SK-N-MC (cell line): ENCODE results near the gene SLC12A5.
"Not testable (repeated sequence)": the region's sequence is repeated elsewhere in the genome, so short reads cannot be mapped to it uniquely, and the experiment has no call there.

Source experiments
- EZH2 ChIP-seq: fragments of 200-600 bp; sonication (generic); IDR thresholded peaks from one replicate; pipeline ENCODE4 v1.6.1; 2017; ENCODE audit warnings: antibody characterized with exemption
- FOXP2 ChIP-seq: optimal IDR thresholded peaks from 2 replicates; pipeline ENCODE3; 2011; ENCODE audit warnings: mild to moderate bottlenecking, moderate library complexity; ENCODE audit not compliant: insufficient read depth; ENCODE audit errors: extremely low read length, control extremely low read depth
- POLR2AphosphoS5 ChIP-seq: IDR thresholded peaks from 2 replicates; pipeline ENCODE4 v1.6.1; 2012; ENCODE audit warnings: mild to moderate bottlenecking, low read depth, low read length, borderline replicate concordance

DNA sequence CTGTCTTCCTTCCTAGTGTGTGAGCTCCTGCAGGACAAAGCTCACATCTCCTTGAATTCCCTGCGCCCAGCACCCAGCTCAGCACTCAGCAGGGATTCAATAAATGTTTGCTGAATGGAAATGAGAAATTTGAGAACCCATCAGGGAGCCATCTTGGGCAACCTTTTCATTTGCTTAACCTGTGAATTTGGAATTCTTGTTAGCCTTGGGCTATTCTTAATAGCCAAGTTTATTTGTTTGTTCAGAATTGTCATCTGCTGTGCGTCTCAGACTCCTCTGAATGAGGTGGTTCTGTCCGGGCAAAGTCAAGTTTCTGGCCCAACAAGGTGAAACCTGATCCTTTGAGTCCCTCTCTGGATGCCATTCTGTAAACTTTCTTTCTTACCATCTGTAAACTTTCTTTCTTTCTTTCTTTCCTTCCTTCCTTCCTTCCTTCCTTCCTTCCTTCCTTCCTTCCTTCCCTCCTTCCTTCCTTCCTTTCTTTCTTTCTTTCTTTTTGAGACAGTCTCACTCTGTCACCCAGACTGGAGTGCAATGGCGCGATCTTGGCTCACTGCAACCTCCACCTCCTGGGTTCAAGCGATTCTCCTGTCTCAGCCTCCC, 33.4 kb upstream of the SLC12A5 start:
- not testable (repeated sequence) for TF ChIP-seq FOXP2, POLR2AphosphoS5, EZH2
